ENCODE results near the gene RBMS3.

The RBMS3 gene

GRCh38 chr3:29279286-29279685, 1.6 kb upstream of the RBMS3 start:
- no peak overlapping the region for H3K4me3 ChIP-seq (ENCODE audit: low read depth in 1 of 2, low read length in 2 of 2)
- H3K9ac ChIP-seq (ENCODE audit: low read length) = no peak overlapping the region
- H3K27ac ChIP-seq (ENCODE audit: low read depth, low read length) = no peak overlapping the region
- no peaks in the 10 kb centered on the region for H3K36me3 ChIP-seq (ENCODE audit: insufficient read depth, low read length)
- H3K27me3 ChIP-seq (ENCODE audit: control insufficient read depth in 1 of 2, insufficient read depth in 2 of 2, low read length in 2 of 2) = no peaks in the 10 kb centered on the region
- H3K4me1 ChIP-seq (ENCODE audit: insufficient read depth, low read length) = peaks cover 16% of the 10 kb centered on the region
- no peaks in the 10 kb centered on the region for H3K9me3 ChIP-seq (ENCODE audit: low read length)

GRCh38 chr3:29279806-29280205, 1.1 kb upstream of the RBMS3 start:
- Histone ChIP-seq H3K4me3 (ENCODE audit: low read depth in 1 of 2, low read length in 2 of 2) (peak overlapping the region in 1 of 2 donors; percentile 5), H3K36me3 (ENCODE audit: insufficient read depth, low read length) (no peaks in the 10 kb centered on the region), H3K27ac (ENCODE audit: low read depth, low read length) (no peak overlapping the region), H3K27me3 (ENCODE audit: control insufficient read depth in 1 of 2, insufficient read depth in 2 of 2, low read length in 2 of 2) (no peaks in the 10 kb centered on the region), H3K9ac (ENCODE audit: low read length) (no peak overlapping the region), H3K9me3 (ENCODE audit: low read length) (no peaks in the 10 kb centered on the region), H3K4me1 (ENCODE audit: insufficient read depth, low read length) (peaks cover 16% of the 10 kb centered on the region)

- Histone ChIP-seq H3K36me3 (ENCODE audit: insufficient read depth, low read length) (no peaks in the 10 kb centered on the region), H3K4me3 (ENCODE audit: low read depth in 1 of 2, low read length in 2 of 2) (peak overlapping the region; percentile 79 to 81), H3K4me1 (ENCODE audit: insufficient read depth, low read length) (peaks cover 11% of the 10 kb centered on the region), H3K27ac (ENCODE audit: low read depth, low read length) (peak overlapping the region; percentile 92), H3K27me3 (ENCODE audit: control insufficient read depth in 1 of 2, insufficient read depth in 2 of 2, low read length in 2 of 2) (no peaks in the 10 kb centered on the region), H3K9me3 (ENCODE audit: low read length) (no peaks in the 10 kb centered on the region), H3K9ac (ENCODE audit: low read length) (peak overlapping the region; percentile 63)
These were observed 148 bp downstream of the RBMS3 start for GRCh38 chr3:29281094-29281343.

GRCh38 chr3:29281344-29282241, 722 bp downstream of the RBMS3 start:
- peak overlapping the region; percentile 92 for H3K27ac ChIP-seq (ENCODE audit: low read depth, low read length)
- H3K9me3 ChIP-seq (ENCODE audit: low read length) = no peaks in the 10 kb centered on the region
- no peaks in the 10 kb centered on the region for H3K36me3 ChIP-seq (ENCODE audit: insufficient read depth, low read length)
- peaks cover 11% of the 10 kb centered on the region for H3K4me1 ChIP-seq (ENCODE audit: insufficient read depth, low read length)
- H3K27me3 ChIP-seq (ENCODE audit: control insufficient read depth in 1 of 2, insufficient read depth in 2 of 2, low read length in 2 of 2) = no peaks in the 10 kb centered on the region
- peak overlapping the region; percentile 63 for H3K9ac ChIP-seq (ENCODE audit: low read length)
- H3K4me3 ChIP-seq (ENCODE audit: low read depth in 1 of 2, low read length in 2 of 2) = peak overlapping the region; percentile 79 to 81

GRCh38 chr3:29282427-29283230, 1.8 kb downstream of the RBMS3 start:
- no peaks in the 10 kb centered on the region for H3K36me3 ChIP-seq (ENCODE audit: insufficient read depth, low read length)
- H3K9ac ChIP-seq (ENCODE audit: low read length) = peak overlapping the region; percentile 63
- H3K27ac ChIP-seq (ENCODE audit: low read depth, low read length) = peak overlapping the region; percentile 92
- no peaks in the 10 kb centered on the region for H3K27me3 ChIP-seq (ENCODE audit: control insufficient read depth in 1 of 2, insufficient read depth in 2 of 2, low read length in 2 of 2)
- peak overlapping the region; percentile 79 to 81 for H3K4me3 ChIP-seq (ENCODE audit: low read depth in 1 of 2, low read length in 2 of 2)
- H3K9me3 ChIP-seq (ENCODE audit: low read length) = no peaks in the 10 kb centered on the region
- H3K4me1 ChIP-seq (ENCODE audit: insufficient read depth, low read length) = peaks cover 11% of the 10 kb centered on the region

- H3K36me3 ChIP-seq (ENCODE audit: insufficient read depth, low read length) = no peaks in the 10 kb centered on the region
- no peaks in the 10 kb centered on the region for H3K27me3 ChIP-seq (ENCODE audit: control insufficient read depth in 1 of 2, insufficient read depth in 2 of 2, low read length in 2 of 2)
- peaks cover 11% of the 10 kb centered on the region for H3K4me1 ChIP-seq (ENCODE audit: insufficient read depth, low read length)
- peak overlapping the region; percentile 63 for H3K9ac ChIP-seq (ENCODE audit: low read length)
- H3K27ac ChIP-seq (ENCODE audit: low read depth, low read length) = peak overlapping the region; percentile 92
- peak overlapping the region; percentile 79 to 81 for H3K4me3 ChIP-seq (ENCODE audit: low read depth in 1 of 2, low read length in 2 of 2)
- no peaks in the 10 kb centered on the region for H3K9me3 ChIP-seq (ENCODE audit: low read length)
These were observed 2.6 kb downstream of the RBMS3 start for GRCh38 chr3:29283231-29284119.

GRCh38 chr3:29284497-29284896, 3.6 kb downstream of the RBMS3 start:
- Histone ChIP-seq H3K4me1 (ENCODE audit: insufficient read depth, low read length) (peaks cover 10% of the 10 kb centered on the region), H3K9me3 (ENCODE audit: low read length) (no peaks in the 10 kb centered on the region), H3K27me3 (ENCODE audit: control insufficient read depth in 1 of 2, insufficient read depth in 2 of 2, low read length in 2 of 2) (no peaks in the 10 kb centered on the region), H3K36me3 (ENCODE audit: insufficient read depth, low read length) (no peaks in the 10 kb centered on the region), H3K4me3 (ENCODE audit: low read depth in 1 of 2, low read length in 2 of 2) (peak overlapping the region in 1 of 2 donors; percentile 34), H3K9ac (ENCODE audit: low read length) (peak overlapping the region; percentile 63), H3K27ac (ENCODE audit: low read depth, low read length) (peak overlapping the region; percentile 25)

- peak overlapping the region in 1 of 2 donors; percentile 48 for H3K4me3 ChIP-seq (ENCODE audit: low read depth in 1 of 2, low read length in 2 of 2)
- peaks cover 5% of the 10 kb centered on the region for H3K4me1 ChIP-seq (ENCODE audit: insufficient read depth, low read length)
- H3K9me3 ChIP-seq (ENCODE audit: low read length) = no peaks in the 10 kb centered on the region
- no peaks in the 10 kb centered on the region for H3K27me3 ChIP-seq (ENCODE audit: control insufficient read depth in 1 of 2, insufficient read depth in 2 of 2, low read length in 2 of 2)
- H3K36me3 ChIP-seq (ENCODE audit: insufficient read depth, low read length) = no peaks in the 10 kb centered on the region
- no peak overlapping the region for H3K27ac ChIP-seq (ENCODE audit: low read depth, low read length)
- H3K9ac ChIP-seq (ENCODE audit: low read length) = no peak overlapping the region
These were observed 4.7 kb downstream of the RBMS3 start for GRCh38 chr3:29285471-29286071.

- Histone ChIP-seq H3K9ac (ENCODE audit: low read length) (no peak overlapping the region), H3K4me1 (ENCODE audit: insufficient read depth, low read length) (peaks cover 16% of the 10 kb centered on the region), H3K9me3 (ENCODE audit: low read length) (no peaks in the 10 kb centered on the region), H3K27ac (ENCODE audit: low read depth, low read length) (peak overlapping the region; percentile 9), H3K36me3 (ENCODE audit: insufficient read depth, low read length) (no peaks in the 10 kb centered on the region), H3K27me3 (ENCODE audit: control insufficient read depth in 1 of 2, insufficient read depth in 2 of 2, low read length in 2 of 2) (no peaks in the 10 kb centered on the region), H3K4me3 (ENCODE audit: low read depth in 1 of 2, low read length in 2 of 2) (peak overlapping the region in 1 of 2 donors; percentile 48)
These were observed 5.8 kb downstream of the RBMS3 start for GRCh38 chr3:29286478-29287240.

- no peaks in the 10 kb centered on the region for H3K27me3 ChIP-seq (ENCODE audit: control insufficient read depth in 1 of 2, insufficient read depth in 2 of 2, low read length in 2 of 2)
- H3K9ac ChIP-seq (ENCODE audit: low read length) = no peak overlapping the region
- H3K4me3 ChIP-seq (ENCODE audit: low read depth in 1 of 2, low read length in 2 of 2) = no peak overlapping the region
- H3K9me3 ChIP-seq (ENCODE audit: low read length) = no peaks in the 10 kb centered on the region
- no peak overlapping the region for H3K27ac ChIP-seq (ENCODE audit: low read depth, low read length)
- no peaks in the 10 kb centered on the region for H3K36me3 ChIP-seq (ENCODE audit: insufficient read depth, low read length)
- H3K4me1 ChIP-seq (ENCODE audit: insufficient read depth, low read length) = peaks cover 19% of the 10 kb centered on the region
These were observed 9.7 kb downstream of the RBMS3 start for GRCh38 chr3:29290596-29290995.

All from muscle layer of colon (tissue), 2 donors.